T-helper 1 cell treated with Interleukin-12 subunit alpha and Interleukin-12 subunit beta and Interleukin-4 antibody, amounts not matched to agents 30 μg/mL and 1 μg/mL, for 36 hours (primary cell): Measurements from ENCODE around the gene MTFR1L.

Experiments used
- H3K27ac Mint-ChIP-seq: one replicate; pipeline ENCODE4 v1.8.0; 2021; ENCODE audit warnings: mild to moderate bottlenecking, mixed read lengths
- H3K27me3 Mint-ChIP-seq: one replicate; pipeline ENCODE4 v1.8.0; 2021; ENCODE audit warnings: low read depth, mixed read lengths
- H3K36me3 Mint-ChIP-seq: one replicate; pipeline ENCODE4 v1.8.0; 2021; ENCODE audit warnings: low read depth, mixed read lengths
- H3K4me1 Mint-ChIP-seq: one replicate; pipeline ENCODE4 v1.8.0; 2021; ENCODE audit warnings: low read depth, mixed read lengths
- H3K4me3 Mint-ChIP-seq: one replicate; pipeline ENCODE4 v1.8.0; 2021; ENCODE audit warnings: mild to moderate bottlenecking, moderate library complexity, mixed read lengths
- H3K9me3 Mint-ChIP-seq: one replicate; pipeline ENCODE4 v1.8.0; 2021; ENCODE audit warnings: mixed read lengths

Gene MTFR1L

DNA sequence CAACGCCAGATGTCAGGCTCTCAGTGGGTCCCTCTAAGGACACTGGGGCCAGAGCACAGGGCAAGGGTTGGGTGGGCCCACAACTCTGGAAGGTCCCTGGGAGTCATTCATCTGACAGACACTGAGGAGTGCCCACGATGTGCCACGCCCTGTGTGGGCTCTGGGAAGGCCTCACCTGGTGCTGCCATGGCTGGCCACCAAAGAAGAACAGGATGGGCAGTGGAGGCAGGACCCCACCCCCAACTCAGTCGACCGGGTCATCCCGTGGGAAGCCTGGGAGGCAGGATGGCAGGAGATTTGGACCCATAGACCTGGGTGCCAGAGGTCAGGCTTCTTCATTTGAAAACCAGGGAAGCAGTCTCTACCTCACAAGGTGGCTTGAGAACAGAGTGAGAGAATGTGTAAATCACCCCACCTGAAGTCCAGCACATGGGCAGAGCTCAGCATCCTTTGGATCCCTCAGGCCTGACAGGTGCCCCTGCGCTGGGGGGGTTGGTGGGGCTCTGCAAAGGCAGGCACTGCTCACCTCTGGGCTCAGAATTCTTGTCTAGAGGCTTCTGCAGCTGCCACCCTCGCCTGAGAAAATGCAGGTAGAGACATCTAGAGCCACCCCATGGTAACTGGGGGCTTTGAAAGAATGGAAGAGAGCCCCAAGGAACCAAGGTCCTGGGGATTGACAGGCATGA is 20.9 kb upstream of the MTFR1L start:
- H3K27me3 Mint-ChIP-seq = peaks cover 45% of the 10 kb centered on the region
- H3K4me3 Mint-ChIP-seq = peak overlapping the region; percentile 52
- H3K36me3 Mint-ChIP-seq = peaks cover 2% of the 10 kb centered on the region
- H3K9me3 Mint-ChIP-seq = no peaks in the 10 kb centered on the region
- H3K27ac Mint-ChIP-seq = no peak overlapping the region
- H3K4me1 Mint-ChIP-seq = peaks cover 24% of the 10 kb centered on the region

DNA sequence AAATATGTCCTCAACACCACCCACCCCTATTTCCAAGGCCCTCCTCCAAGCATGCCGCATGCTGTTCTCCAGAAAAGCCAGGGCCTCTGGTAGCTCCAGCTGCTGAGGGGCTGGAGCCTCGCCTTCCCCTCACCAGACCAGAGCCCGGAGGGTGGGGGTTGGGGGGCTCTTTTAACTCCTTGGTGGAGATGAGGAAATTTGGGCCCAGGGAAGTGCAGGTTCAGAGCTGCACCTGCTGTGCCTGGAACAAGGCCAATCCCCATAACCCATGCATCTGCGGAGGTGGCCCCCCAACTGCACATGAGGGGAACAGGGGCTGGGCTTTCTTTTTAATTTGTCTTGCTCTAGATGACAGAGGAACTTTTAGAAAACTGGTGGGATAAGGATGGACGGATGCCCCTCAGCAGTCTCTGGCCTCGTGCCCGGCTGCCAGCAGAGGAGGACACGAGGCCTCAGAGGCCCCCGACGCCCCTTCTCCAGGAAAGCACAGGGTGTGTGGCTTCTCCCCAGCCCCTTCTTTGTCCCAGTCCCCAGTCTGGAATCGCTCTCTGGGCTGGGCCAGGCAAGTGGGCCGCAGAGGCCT is 20.3 kb upstream of the MTFR1L start:
- H3K4me1 Mint-ChIP-seq = peaks cover 27% of the 10 kb centered on the region
- H3K27me3 Mint-ChIP-seq = peaks cover 43% of the 10 kb centered on the region
- H3K9me3 Mint-ChIP-seq = no peaks in the 10 kb centered on the region
- no peak overlapping the region for H3K27ac Mint-ChIP-seq
- H3K36me3 Mint-ChIP-seq = peaks cover 2% of the 10 kb centered on the region
- H3K4me3 Mint-ChIP-seq = peak overlapping the region; percentile 52

GRCh38 chr1:25799935-25800702 is 19.6 kb upstream of the MTFR1L start, which contains the start of gene SELENON:
Gene SELENON (plus strand): TSS chr1:25800193. CDS start chr1:25800231, 38 bp downstream.
- Mint-ChIP-seq H3K27ac (no peak within 1 kb of the TSS), H3K27me3 (peaks cover 43% of the 10 kb centered on the region), H3K9me3 (no peaks in the 10 kb centered on the region), H3K4me3 (peak within 1 kb of the TSS; percentile 75), H3K36me3 (peaks cover 2% of the 10 kb centered on the region), H3K4me1 (peaks cover 27% of the 10 kb centered on the region)

- Mint-ChIP-seq H3K27me3 (peaks cover 37% of the 10 kb centered on the region), H3K36me3 (peaks cover 2% of the 10 kb centered on the region), H3K4me3 (peak overlapping the region; percentile 75), H3K27ac (no peak overlapping the region), H3K9me3 (no peaks in the 10 kb centered on the region), H3K4me1 (peaks cover 27% of the 10 kb centered on the region)
These were observed 18.9 kb upstream of the MTFR1L start for GRCh38 chr1:25800703-25801377.

DNA sequence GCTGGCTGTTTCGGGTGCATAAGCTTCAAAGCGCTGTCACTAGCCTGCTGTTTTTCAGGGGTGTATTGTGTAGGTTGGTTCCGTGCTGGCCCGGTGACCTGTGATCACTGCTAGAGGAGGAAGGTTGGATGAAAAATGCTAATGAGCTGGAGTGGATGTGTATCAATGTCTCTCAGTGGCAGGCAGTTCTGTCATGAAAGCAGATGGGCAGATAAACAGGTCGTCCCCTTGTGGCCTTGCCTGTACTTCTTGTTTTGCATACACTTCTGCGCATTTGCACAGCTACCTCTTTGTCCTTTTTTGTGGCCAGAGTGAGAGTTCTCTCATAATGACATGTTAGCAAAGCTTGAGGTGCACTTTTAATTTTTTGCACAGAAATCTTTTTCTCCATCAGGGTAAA is 16.8 kb upstream of the MTFR1L start:
- Mint-ChIP-seq H3K36me3 (no peaks in the 10 kb centered on the region), H3K4me1 (peaks cover 14% of the 10 kb centered on the region), H3K9me3 (no peaks in the 10 kb centered on the region), H3K27ac (no peak overlapping the region), H3K27me3 (peaks cover 31% of the 10 kb centered on the region), H3K4me3 (no peak overlapping the region)

GRCh38 chr1:25803368-25803767 is 16.4 kb upstream of the MTFR1L start:
- H3K36me3 Mint-ChIP-seq = no peaks in the 10 kb centered on the region

DNA sequence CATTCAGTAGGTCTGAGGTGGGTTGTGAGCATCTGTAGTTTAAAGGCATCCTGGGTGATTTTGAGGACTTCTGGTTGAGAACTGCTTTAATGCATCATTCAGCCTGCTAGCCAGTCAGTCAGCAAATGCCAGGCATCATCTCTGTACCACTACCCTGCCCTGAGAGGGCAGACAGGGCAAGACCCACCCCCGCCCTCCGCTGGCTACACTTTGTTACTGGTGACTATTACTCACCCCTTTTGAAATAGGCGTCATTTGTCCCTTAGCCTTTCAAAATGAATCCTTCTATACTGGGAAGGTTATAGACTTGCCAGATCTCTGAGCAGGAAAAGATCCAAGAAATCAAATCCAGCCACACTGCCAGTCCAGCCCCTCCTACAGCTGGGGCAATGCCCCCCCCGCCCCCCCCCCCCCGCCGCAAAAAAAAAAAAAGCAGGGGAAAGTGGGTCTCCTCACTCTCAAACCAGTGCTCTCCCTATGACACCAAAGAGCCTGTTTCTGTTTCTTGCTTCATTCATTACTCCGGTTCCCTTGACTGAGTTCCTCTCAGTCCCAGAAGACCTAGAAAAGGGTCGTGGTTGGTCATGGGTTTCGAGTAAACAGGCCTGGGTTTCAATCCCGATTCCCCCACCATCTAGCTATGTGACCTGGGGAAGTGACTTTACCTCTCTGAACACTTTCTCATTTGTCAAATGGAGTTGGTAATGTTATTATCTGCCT is 15.3 kb upstream of the MTFR1L start:
- Mint-ChIP-seq H3K27me3 (peaks cover 31% of the 10 kb centered on the region), H3K27ac (no peak overlapping the region)

More at GRCh38 chr1:25803368-25803767, 16.4 kb upstream of the MTFR1L start:
- no peak overlapping the region for H3K4me3 Mint-ChIP-seq
- H3K27me3 Mint-ChIP-seq = peaks cover 31% of the 10 kb centered on the region
- no peak overlapping the region for H3K27ac Mint-ChIP-seq
- H3K9me3 Mint-ChIP-seq = no peaks in the 10 kb centered on the region
- peaks cover 14% of the 10 kb centered on the region for H3K4me1 Mint-ChIP-seq

GRCh38 chr1:25804964-25805862 is 14.5 kb upstream of the MTFR1L start:
- Mint-ChIP-seq H3K4me3 (no peak overlapping the region), H3K4me1 (peaks cover 14% of the 10 kb centered on the region), H3K27me3 (peaks cover 31% of the 10 kb centered on the region), H3K27ac (no peak overlapping the region), H3K36me3 (no peaks in the 10 kb centered on the region), H3K9me3 (no peaks in the 10 kb centered on the region)

More for the DNA sequence above, 15.3 kb upstream of the MTFR1L start:
- Mint-ChIP-seq H3K36me3 (no peaks in the 10 kb centered on the region), H3K4me1 (peaks cover 14% of the 10 kb centered on the region), H3K4me3 (no peak overlapping the region), H3K9me3 (no peaks in the 10 kb centered on the region)

- Mint-ChIP-seq H3K27me3 (peaks cover 27% of the 10 kb centered on the region), H3K36me3 (no peaks in the 10 kb centered on the region), H3K4me3 (no peak overlapping the region), H3K9me3 (no peaks in the 10 kb centered on the region), H3K27ac (no peak overlapping the region), H3K4me1 (peaks cover 9% of the 10 kb centered on the region)
These were observed 13.9 kb upstream of the MTFR1L start for GRCh38 chr1:25805863-25806225.

- Mint-ChIP-seq H3K27ac (no peak overlapping the region), H3K27me3 (peaks cover 24% of the 10 kb centered on the region), H3K36me3 (no peaks in the 10 kb centered on the region), H3K4me3 (no peak overlapping the region), H3K9me3 (no peaks in the 10 kb centered on the region), H3K4me1 (peaks cover 7% of the 10 kb centered on the region)
These were observed 13.3 kb upstream of the MTFR1L start for GRCh38 chr1:25806418-25806817.

DNA sequence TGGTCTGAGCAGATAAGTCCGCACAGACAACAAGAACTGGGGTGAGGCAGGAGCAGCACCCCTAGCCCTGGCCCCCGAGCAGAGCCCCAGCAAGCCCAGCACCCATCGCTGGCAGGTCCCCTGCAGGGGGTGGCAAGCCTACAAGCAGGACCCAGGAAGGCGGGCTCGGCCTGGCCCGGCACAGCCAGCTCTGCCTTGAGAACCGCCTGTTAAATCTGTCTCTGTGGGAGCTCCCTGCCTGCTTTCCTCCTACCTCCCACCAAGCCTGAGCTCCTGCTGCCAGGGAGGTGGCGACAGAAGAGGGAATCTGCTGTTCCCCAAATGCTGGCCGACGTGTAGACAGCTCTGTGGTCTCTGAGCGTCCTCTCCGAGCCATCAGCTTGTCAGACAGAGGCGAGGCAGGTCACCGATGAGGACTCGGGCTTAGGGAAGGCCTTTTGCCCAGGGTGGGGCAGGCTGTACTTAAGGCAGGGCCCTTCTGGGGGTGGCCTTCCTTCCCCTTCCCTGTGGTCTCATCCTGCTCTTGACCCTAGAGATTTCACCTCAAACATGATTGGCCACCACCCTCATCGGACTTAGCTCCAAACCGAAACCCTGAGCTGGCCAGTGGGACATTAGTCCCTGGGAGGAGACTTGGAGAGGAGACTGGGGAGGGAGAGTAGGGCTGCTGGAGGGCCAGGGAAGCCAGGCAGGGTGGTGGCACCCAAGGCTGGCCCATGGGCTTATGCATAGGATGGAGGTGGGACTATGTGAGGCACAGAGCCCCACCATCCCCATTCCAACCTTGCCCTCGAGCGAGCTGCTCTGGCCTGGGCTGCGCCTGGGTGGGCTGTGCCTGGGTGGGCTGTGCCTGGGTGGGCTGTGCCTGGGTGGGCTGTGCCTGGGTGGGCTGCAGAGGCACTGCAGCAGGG is 12.0 kb upstream of the MTFR1L start:
- Mint-ChIP-seq H3K4me1 (peaks cover 5% of the 10 kb centered on the region), H3K27ac (no peak overlapping the region), H3K9me3 (no peaks in the 10 kb centered on the region), H3K36me3 (no peaks in the 10 kb centered on the region), H3K4me3 (no peak overlapping the region), H3K27me3 (peaks cover 17% of the 10 kb centered on the region)

DNA sequence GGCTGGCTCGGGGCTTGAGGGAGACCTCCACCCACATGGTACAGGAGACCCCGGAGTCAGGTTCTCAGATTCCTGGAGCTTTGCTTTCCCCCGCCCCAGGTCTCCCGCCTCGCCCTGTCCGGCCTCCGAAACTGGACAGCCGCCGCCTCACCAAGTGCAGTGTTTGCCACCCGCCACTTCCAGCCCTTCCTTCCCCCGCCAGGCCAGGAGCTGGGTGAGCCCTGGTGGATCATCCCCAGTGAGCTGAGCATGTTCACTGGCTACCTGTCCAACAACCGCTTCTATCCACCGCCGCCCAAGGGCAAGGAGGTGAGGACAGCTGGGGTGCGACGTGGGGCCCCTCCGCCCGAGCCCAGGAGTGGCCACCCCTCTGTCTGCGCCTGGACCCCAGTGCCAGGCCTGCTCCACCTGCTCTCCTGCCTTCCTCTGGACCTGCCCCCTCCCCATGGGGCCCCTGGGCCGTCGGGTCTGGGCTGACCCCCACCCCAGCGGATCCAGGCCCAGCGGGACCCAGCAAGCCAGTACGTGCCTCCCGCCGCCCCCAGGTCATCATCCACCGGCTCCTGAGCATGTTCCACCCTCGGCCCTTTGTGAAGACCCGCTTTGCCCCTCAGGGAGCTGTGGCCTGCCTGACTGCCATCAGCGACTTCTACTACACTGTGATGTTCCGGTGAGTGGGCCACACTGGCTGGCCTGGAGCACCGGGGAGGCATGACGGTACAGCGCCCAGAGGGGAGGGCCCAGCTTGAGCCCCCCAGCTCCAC is 11.1 kb upstream of the MTFR1L start:
- Mint-ChIP-seq H3K4me3 (no peak overlapping the region), H3K9me3 (no peaks in the 10 kb centered on the region), H3K36me3 (no peaks in the 10 kb centered on the region), H3K4me1 (peaks cover 2% of the 10 kb centered on the region), H3K27ac (no peak overlapping the region), H3K27me3 (peaks cover 14% of the 10 kb centered on the region)
